HCT116 (cell line): ENCODE results near the gene LACRT. TPM values are rescaled to one million over a fixed set of nuclear protein-coding genes. Genes with fewer than 3 reads are reported as not detected.

Experiments used
- ATAC-seq: fragments of 200-7000 bp; cut with Tn5 transposase; 2 replicates; pipeline ENCODE4 v1.9.1; 2020; ENCODE audit warnings: mild to moderate bottlenecking, moderate library complexity
- BruUV-seq: library from RNA; stranded (reverse); fragments of 400-500 nt; replicated peaks from 2 replicates; lab custom pipeline; 2021; lab: Mats Ljungman, UMichigan
- CTCF ChIA-PET: fragments of 300-600 bp; sonication (Branson Sonifier 250); formaldehyde crosslinking; loops from one replicate; lab custom pipeline; 2021; ENCODE audit warnings: antibody characterized with exemption; lab: Charles Lee
- POLR2A ChIA-PET: fragments of 300-600, 350-600 bp; sonication (Branson Sonifier 250); formaldehyde crosslinking; loops from one replicate; lab custom pipeline; 2021; ENCODE audit warnings: antibody characterized with exemption; lab: Charles Lee
- RAD21 ChIA-PET, 2 experiments: fragments of 300-600 bp; sonication (Branson Sonifier 250); formaldehyde crosslinking; loops; one replicate each; lab custom pipeline; 2023; ENCODE audit warnings: low total read pairs in 2 of 2; ENCODE audit not compliant: uncharacterized antibody in 2 of 2, unreplicated experiment in 2 of 2, low non-redundant PET in 1 of 2; lab: Charles Lee
- DNase-seq: peaks from one replicate; pipeline ENCODE4 v3.0.0-alpha.2; 2010; ENCODE audit warnings: low read depth, low spot score
- H2AFZ ChIP-seq: fragments of 200-600 bp; shearing (Covaris generic), sonication (generic); 2 replicates; pipeline ENCODE4 v1.6.1; 2017; ENCODE audit warnings: low read depth, mixed run types, mixed read lengths, antibody characterized with exemption, low read length; ENCODE audit not compliant: poor library complexity, severe bottlenecking
- H3K27ac ChIP-seq: 2 replicates; pipeline ENCODE4 v1.5.1; 2012; ENCODE audit warnings: low read depth, low read length
- H3K27me3 ChIP-seq: fragments of 200-600 bp; sonication (generic); 2 replicates; pipeline ENCODE4 v1.6.1; 2016; ENCODE audit warnings: mixed run types, low read length, mixed read lengths; ENCODE audit not compliant: insufficient read depth
- H3K36me3 ChIP-seq, 2 experiments: fragments of 200-500 bp in 1 of 2; fragments of 200-600 bp in 1 of 2; sonication (Bioruptor generic) in 1 of 2; sonication (generic) in 1 of 2; 2 replicates each; pipeline versions ENCODE4 v1.5.1 to v1.6.1; 2014 to 2016; ENCODE audit warnings: low read length in 2 of 2, inconsistent platforms in 1 of 2, mixed read lengths in 1 of 2, mixed run types in 1 of 2; ENCODE audit not compliant: insufficient read depth in 2 of 2, control insufficient read depth in 1 of 2
- H3K4me1 ChIP-seq, 2 experiments: fragments of 200-600 bp in 1 of 2; sonication (generic) in 1 of 2; 2 replicates each; pipeline versions ENCODE4 v1.5.1 to v1.6.1; 2012 to 2017; ENCODE audit warnings: low read length in 2 of 2, inconsistent platforms in 1 of 2, mild to moderate bottlenecking in 1 of 2, mixed read lengths in 1 of 2, mixed run types in 1 of 2, moderate library complexity in 1 of 2; ENCODE audit not compliant: insufficient read depth in 2 of 2, control insufficient read depth in 1 of 2
- H3K4me2 ChIP-seq: fragments of 200-600 bp; sonication (generic); 2 replicates; pipeline ENCODE4 v1.6.1; 2017; ENCODE audit warnings: mixed run types, low read length, mixed read lengths
- H3K4me3 ChIP-seq, 2 experiments: fragments of 200-600 bp in 1 of 2; sonication (generic) in 1 of 2; replicated peaks in 1 of 2; 2 replicates each; pipeline ENCODE4 v1.5.1; 2011 to 2016; ENCODE audit warnings: low read length in 2 of 2, control low read depth in 1 of 2, low read depth in 1 of 2, mild to moderate bottlenecking in 1 of 2, mixed read lengths in 1 of 2, mixed run types in 1 of 2
- H3K79me2 ChIP-seq: fragments of 200-600 bp; sonication (generic); 2 replicates; pipeline ENCODE4 v1.6.1; 2017; ENCODE audit warnings: mild to moderate bottlenecking, mixed run types, low read length, moderate library complexity, mixed read lengths; ENCODE audit not compliant: insufficient read depth
- H3K9ac ChIP-seq: fragments of 200-600 bp; sonication (generic); 2 replicates; pipeline ENCODE4 v1.6.1; 2016; ENCODE audit warnings: low read length, mixed read lengths
- H3K9me2 ChIP-seq: fragments of 200-600 bp; sonication (generic), shearing (Covaris generic); 2 replicates; pipeline ENCODE4 v1.6.1; 2017; ENCODE audit warnings: mixed run types, mild to moderate bottlenecking, moderate library complexity; ENCODE audit not compliant: insufficient read depth
- H3K9me3 ChIP-seq, 2 experiments: fragments of 200-500 bp in 1 of 2; fragments of 200-600 bp in 1 of 2; sonication (Bioruptor generic) in 1 of 2; sonication (generic) in 1 of 2; 2 replicates each; pipeline ENCODE4 v1.6.1; 2014 to 2017; ENCODE audit warnings: low read length in 2 of 2, mixed read lengths in 2 of 2, inconsistent platforms in 1 of 2, low read depth in 1 of 2, mild to moderate bottlenecking in 1 of 2, mixed run types in 1 of 2, moderate library complexity in 1 of 2; ENCODE audit not compliant: control insufficient read depth in 1 of 2, insufficient read depth in 1 of 2
- H4K20me1 ChIP-seq: fragments of 200-600 bp; sonication (generic), shearing (Covaris generic); 2 replicates; pipeline ENCODE4 v1.6.1; 2017; ENCODE audit warnings: mixed run types, mild to moderate bottlenecking, moderate library complexity; ENCODE audit not compliant: insufficient read depth
- ELF1 ChIP-seq: IDR thresholded peaks from 2 replicates; pipeline ENCODE4 v1.6.1; 2012; ENCODE audit warnings: low read depth, borderline replicate concordance
- EZH2phosphoT487 ChIP-seq: fragments of 200-600 bp; IDR thresholded peaks from 2 replicates; pipeline ENCODE4 v1.6.1; 2018; ENCODE audit warnings: antibody characterized with exemption, borderline replicate concordance
- FOSL1 ChIP-seq: IDR thresholded peaks from 2 replicates; pipeline ENCODE4 v1.6.1; 2012; ENCODE audit warnings: low read depth
- JUND ChIP-seq: IDR thresholded peaks from 2 replicates; pipeline ENCODE4 v1.6.1; 2012
- POLR2AphosphoS5 ChIP-seq: IDR thresholded peaks from 2 replicates; pipeline ENCODE4 v1.6.1; 2011; ENCODE audit warnings: mild to moderate bottlenecking, low read depth, low read length, moderate library complexity
- RAD21 ChIP-seq: IDR thresholded peaks from 2 replicates; pipeline ENCODE4 v1.6.1; 2012; ENCODE audit warnings: low read depth, mild to moderate bottlenecking
- SIN3A ChIP-seq: IDR thresholded peaks from 2 replicates; pipeline ENCODE4 v1.6.1; 2012; ENCODE audit warnings: low read depth
- SRF ChIP-seq: IDR thresholded peaks from 2 replicates; pipeline ENCODE4 v1.6.1; 2012; ENCODE audit warnings: low read depth
- TCF7L2 ChIP-seq: IDR thresholded peaks from 2 replicates; pipeline ENCODE4 v1.7.0; 2011; ENCODE audit warnings: borderline replicate concordance, inconsistent platforms; ENCODE audit not compliant: insufficient read depth, insufficient read length; ENCODE audit errors: extremely low read depth
- YY1 ChIP-seq: IDR thresholded peaks from 2 replicates; pipeline ENCODE4 v1.6.1; 2011; ENCODE audit warnings: low read length, low read depth, moderate library complexity, mild to moderate bottlenecking; ENCODE audit not compliant: insufficient replicate concordance; ENCODE audit errors: extremely low read depth
- intact Hi-C: fragments of 100-400 bp; cut with micrococcal nuclease; formaldehyde crosslinking; loops from 2 replicates; pipeline ENCODE4 v1.10.0; 2022
- total RNA-seq: library from RNA; stranded (reverse); gene quantifications from one replicate; pipeline ENCODE4 v1.2.1, GENCODE V29; 2021; ENCODE audit not compliant: unreplicated experiment
- TF ChIP-seq, protein P1 (sequence below), 3 experiments: fragments of 200-600 bp in 1 of 3; sonication (generic) in 1 of 3; IDR thresholded peaks in 2 of 3; conservative IDR thresholded peaks in 1 of 3; 2 replicates each; pipeline ENCODE4 v1.5.1; 2012 to 2017; ENCODE audit warnings: low read depth in 2 of 3, low read length in 2 of 3, antibody characterized with exemption in 1 of 3, borderline replicate concordance in 1 of 3, control low read depth in 1 of 3, mild to moderate bottlenecking in 1 of 3, mixed read lengths in 1 of 3, mixed run types in 1 of 3, moderate library complexity in 1 of 3; ENCODE audit not compliant: insufficient read depth in 1 of 3
- TF ChIP-seq, protein P2 (sequence below): IDR thresholded peaks from 2 replicates; pipeline ENCODE4 v1.6.1; 2012; ENCODE audit warnings: low read depth

The LACRT gene
- total RNA-seq, 1 experiment from 2014 or later, result not detected

DNA sequence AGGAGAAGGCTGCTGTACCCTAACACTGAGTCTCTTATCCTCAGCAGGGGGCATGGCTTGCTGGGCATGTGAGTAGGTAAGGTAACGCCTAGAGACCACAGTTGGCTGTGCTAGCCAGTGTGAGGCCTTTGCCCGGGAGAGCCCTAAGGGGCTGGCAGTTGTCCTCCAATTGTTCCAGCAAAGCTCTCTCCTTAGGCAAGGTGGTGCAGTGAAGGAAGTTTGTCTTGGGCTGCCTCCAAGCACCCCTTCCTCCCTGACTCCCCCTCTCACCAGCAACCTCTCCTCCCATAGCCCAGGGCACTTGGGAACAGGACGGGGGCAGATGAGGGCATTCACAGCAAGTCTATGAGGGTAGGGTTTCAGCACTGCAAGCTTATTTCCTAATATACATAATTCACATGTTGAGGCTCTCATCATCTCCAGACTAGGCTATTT lies 23.0 kb downstream of the LACRT start:
- BruUV-seq, result no TSS peak

More for the DNA sequence above, 23.0 kb downstream of the LACRT start:
- Histone ChIP-seq H3K4me3 (no peak overlapping the region), H3K9me2 (no peaks in the 10 kb centered on the region), H3K36me3 (no peaks in the 10 kb centered on the region), H3K27ac (no peak overlapping the region), H2AFZ (no peak overlapping the region), H3K9ac (no peak overlapping the region), H3K4me2 (no peak overlapping the region), H3K27me3 (peaks cover 33% of the 10 kb centered on the region; the same call in 1 of the 2 replicates), H3K4me1 (no peaks in the 10 kb centered on the region), H3K79me2 (no peaks in the 10 kb centered on the region), H4K20me1 (no peaks in the 10 kb centered on the region), H3K9me3 (no peaks in the 10 kb centered on the region)
- no peak for ATAC-seq
- ChIA-PET POLR2A (no interaction called here), CTCF (no interaction called here), RAD21 (no interaction called here)
- no peak for DNase-seq
- intact Hi-C loops, result no loop called here
- TF ChIP-seq EZH2phosphoT487, result no peak
- no peak for TF ChIP-seq SIN3A
- no peak for TF ChIP-seq JUND
- TF ChIP-seq FOSL1, result no peak
- TF ChIP-seq, protein P1, sequence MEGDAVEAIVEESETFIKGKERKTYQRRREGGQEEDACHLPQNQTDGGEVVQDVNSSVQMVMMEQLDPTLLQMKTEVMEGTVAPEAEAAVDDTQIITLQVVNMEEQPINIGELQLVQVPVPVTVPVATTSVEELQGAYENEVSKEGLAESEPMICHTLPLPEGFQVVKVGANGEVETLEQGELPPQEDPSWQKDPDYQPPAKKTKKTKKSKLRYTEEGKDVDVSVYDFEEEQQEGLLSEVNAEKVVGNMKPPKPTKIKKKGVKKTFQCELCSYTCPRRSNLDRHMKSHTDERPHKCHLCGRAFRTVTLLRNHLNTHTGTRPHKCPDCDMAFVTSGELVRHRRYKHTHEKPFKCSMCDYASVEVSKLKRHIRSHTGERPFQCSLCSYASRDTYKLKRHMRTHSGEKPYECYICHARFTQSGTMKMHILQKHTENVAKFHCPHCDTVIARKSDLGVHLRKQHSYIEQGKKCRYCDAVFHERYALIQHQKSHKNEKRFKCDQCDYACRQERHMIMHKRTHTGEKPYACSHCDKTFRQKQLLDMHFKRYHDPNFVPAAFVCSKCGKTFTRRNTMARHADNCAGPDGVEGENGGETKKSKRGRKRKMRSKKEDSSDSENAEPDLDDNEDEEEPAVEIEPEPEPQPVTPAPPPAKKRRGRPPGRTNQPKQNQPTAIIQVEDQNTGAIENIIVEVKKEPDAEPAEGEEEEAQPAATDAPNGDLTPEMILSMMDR (IDR thresholded peaks at IDR 0.05 in 2 of 3, conservative IDR thresholded peaks at IDR 0.05 in 1 of 3; ENCODE audit: borderline replicate concordance in 1 of 3, insufficient read depth in 1 of 3, low read depth in 2 of 3, low read length in 2 of 3), result no peak
- TF ChIP-seq TCF7L2, result no peak
- TF ChIP-seq, protein P2, sequence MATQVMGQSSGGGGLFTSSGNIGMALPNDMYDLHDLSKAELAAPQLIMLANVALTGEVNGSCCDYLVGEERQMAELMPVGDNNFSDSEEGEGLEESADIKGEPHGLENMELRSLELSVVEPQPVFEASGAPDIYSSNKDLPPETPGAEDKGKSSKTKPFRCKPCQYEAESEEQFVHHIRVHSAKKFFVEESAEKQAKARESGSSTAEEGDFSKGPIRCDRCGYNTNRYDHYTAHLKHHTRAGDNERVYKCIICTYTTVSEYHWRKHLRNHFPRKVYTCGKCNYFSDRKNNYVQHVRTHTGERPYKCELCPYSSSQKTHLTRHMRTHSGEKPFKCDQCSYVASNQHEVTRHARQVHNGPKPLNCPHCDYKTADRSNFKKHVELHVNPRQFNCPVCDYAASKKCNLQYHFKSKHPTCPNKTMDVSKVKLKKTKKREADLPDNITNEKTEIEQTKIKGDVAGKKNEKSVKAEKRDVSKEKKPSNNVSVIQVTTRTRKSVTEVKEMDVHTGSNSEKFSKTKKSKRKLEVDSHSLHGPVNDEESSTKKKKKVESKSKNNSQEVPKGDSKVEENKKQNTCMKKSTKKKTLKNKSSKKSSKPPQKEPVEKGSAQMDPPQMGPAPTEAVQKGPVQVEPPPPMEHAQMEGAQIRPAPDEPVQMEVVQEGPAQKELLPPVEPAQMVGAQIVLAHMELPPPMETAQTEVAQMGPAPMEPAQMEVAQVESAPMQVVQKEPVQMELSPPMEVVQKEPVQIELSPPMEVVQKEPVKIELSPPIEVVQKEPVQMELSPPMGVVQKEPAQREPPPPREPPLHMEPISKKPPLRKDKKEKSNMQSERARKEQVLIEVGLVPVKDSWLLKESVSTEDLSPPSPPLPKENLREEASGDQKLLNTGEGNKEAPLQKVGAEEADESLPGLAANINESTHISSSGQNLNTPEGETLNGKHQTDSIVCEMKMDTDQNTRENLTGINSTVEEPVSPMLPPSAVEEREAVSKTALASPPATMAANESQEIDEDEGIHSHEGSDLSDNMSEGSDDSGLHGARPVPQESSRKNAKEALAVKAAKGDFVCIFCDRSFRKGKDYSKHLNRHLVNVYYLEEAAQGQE, result no peak
- TF ChIP-seq SRF, result no peak
- no peak for TF ChIP-seq YY1
- TF ChIP-seq ELF1, result no peak
- TF ChIP-seq RAD21, result no peak
- TF ChIP-seq POLR2AphosphoS5, result no peak
